GM19099 (cell line): ENCODE results near the gene IRX4.

ENCODE experiments used
- POLR2A ChIP-seq: IDR thresholded peaks from 3 replicates; pipeline ENCODE4 v1.6.1; 2011; ENCODE audit warnings: low read depth; ENCODE audit not compliant: insufficient read length; ENCODE audit errors: extremely low read depth

IRX4 gene

DNA sequence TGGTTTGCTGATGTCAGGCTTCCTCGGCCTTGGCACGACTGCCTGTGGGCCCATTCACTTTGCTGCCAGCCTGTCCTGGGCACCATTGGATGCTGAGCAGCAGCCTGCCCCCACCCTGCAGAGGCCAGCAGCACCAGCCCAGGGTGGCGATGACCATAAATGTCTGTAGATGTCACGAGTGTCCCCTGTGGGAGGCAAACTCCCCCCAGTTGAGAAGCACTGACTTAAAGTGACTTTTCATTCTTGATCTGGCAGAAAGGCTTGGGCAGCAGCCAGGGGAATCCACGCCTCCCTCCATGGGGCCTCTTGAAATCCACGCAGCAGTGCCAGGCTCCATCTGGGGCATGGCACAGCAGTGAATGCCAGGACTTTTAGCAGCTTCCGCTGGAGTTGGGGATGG lies 21.8 kb downstream of the IRX4 start:
- TF ChIP-seq POLR2A, result no peak

DNA sequence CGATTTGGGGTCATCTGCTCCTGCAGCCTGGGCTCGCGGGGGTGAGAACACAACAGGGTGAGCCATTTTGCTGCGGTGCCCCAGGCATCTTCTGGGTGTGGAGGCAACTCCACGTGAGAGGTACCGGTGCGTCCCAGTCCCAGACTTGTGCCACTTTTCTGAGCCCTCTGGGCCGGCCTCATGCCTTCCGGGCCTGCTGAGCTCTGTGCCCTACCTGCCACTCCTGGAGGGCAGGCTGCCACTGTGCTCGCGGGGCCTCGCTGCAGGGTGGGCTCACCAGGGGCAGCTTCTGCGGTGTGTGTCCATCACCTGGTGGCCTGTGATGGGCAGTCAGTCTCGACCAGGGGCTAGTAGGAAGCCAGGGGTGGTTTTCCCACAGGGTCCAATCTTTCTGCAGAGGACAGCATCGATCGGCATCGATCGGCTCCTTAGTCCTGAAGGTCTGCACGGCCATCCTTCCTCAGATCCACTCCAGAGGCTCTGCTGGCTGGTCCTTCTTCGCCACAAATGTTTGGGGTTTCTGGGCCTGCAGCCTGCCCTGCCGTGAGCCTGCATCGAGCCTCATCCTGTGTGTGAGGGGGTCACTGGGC lies 22.6 kb downstream of the IRX4 start:
- no peak for TF ChIP-seq POLR2A

DNA sequence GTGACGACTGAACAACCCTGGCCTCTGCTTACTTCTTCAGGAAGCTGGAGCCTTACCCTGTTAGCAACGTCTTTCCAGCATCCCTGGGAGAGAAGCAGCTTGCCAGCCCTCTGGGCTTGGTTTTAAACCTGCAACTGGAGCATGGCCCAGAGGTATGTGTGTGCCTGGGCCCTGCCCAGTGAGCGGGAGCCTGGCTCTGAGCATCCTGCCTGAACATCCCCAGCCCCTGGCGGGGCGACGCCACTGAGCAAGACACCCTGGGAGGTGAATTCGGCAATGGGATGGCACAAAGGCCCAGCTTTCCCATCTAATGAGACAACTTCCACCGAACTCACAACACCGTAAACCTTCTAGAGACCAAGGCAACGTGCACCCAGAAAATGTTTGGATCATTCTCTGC lies 23.6 kb downstream of the IRX4 start:
- no peak for TF ChIP-seq POLR2A

DNA sequence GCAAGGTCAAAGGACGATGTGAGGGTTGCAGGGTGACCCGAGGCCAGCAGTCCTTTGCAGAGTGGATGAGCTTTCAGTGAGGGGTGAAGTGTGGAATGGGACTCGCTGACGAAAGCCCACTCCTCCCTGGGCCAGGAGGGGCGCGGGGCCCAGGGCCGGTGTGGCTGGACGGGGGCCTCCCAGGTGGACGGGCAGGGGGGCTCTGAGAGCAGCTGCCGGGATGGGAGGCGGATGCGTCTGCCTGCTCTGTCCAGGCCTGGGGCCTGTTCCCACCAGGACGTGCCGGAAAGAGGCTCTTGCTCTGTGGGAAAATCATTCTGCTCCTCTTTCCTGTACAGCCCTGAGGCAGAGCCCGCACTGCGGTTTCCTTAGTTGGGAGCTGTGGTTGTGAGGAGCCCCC lies 24.3 kb downstream of the IRX4 start:
- TF ChIP-seq POLR2A, result no peak

DNA sequence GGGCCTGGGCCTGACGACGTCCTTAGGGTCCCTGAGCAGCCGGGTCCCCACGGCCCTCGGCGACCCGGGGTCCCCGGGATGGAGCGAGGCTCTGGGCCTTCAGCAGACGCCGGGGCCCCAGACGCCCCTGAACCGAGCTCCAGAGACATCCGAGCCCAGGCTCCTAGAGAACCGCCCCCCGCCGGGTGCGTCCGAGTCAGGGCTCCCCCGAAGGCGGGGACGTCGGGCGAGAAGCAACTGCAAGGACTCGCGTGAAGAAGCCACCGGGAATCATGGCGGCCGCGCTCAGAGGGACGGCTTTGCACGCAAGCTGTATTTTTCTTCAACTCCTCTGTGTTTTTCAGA lies 25.5 kb downstream of the IRX4 start:
- TF ChIP-seq POLR2A, result no peak

DNA sequence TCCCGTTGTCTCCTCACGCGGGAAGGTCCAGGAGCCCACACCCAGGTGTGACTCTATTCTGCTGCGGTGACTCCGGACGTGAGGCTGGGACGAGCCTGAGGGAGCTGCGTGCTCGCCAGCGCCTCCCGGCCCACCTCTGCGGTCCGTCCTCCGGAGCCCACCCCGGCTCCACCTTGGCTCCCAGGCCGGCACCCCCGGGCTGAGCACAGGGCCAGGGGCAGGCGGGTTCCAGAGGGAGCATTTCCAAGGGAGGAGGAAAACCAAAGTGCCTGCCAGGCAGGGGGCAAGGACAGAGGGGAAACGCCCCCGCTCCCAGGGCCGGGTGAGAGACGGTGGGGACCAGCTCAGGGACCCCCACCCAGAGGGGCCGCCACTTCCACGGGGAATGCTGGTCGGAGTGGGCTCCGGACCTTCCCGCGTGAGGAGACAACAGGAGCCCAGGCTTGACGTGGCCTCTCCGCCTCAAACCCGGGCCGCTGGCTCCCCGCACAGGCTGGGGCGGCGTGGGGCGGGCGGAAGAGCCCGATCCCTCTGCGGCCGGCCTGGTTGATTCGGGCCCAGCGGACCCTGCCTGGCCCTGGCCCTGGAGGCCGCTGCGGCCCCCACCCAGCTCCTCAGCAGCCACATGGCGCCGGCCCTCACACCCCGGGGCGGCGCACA lies 26.0 kb downstream of the IRX4 start:
- no peak for TF ChIP-seq POLR2A

DNA sequence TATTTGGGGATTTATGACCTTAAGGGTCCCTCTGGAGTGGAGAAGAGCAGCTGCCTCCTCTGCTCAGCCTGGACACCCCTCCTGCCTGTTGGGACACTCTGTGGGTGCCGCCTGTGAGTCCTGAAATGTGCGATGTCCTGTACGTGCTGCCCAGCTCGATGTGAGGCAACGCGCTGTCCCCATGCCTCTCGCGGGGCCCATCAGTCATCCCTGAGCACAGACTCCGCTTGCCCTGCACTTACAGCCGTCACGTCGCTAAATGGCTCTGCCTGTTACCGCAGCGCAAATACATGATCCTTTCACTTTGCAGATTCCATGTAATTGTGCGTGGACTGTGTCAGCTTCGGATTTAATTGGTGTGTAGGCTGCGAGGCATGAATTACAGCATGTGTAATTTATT lies 27.1 kb downstream of the IRX4 start:
- TF ChIP-seq POLR2A, result no peak

DNA sequence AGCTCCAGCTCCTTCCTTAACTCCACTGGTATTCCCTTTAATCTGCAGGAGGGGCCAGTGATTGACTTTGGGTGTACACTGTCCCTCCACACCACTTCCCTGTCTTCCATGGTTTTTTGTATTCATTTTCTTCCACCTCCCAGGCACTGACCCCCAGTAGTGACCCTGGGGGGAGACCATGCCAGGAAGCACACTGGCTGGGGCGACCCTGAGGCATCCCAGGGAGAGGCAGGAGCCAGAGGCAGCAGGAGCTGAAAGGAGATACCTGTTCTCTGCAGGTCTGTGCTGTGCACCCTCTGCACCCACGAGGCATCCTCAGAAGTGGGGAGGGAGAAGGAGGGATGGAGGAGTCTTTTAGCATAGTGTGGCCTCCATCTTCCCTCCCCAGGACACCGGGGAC lies 27.6 kb downstream of the IRX4 start:
- TF ChIP-seq POLR2A, result no peak

DNA sequence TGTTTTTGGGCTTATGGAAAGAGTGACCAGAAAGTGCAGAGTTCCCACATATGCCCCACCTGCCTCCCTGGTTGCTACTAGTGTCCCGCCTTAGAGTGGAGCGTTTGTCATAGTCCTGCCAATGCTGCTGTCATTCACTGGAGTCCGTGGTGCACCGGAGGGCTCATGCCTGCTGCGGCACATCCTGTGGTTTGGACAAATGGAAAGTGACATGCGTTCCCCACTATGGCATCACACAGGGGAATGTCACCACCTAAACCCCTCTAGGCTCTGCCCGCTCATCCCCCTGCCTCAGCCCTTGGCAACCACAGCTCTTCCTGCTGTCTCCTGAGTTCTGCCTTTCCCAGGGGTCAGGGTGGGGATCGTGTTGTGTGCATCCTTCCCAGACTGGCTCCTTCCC lies 29.2 kb downstream of the IRX4 start:
- TF ChIP-seq POLR2A, result no peak

DNA sequence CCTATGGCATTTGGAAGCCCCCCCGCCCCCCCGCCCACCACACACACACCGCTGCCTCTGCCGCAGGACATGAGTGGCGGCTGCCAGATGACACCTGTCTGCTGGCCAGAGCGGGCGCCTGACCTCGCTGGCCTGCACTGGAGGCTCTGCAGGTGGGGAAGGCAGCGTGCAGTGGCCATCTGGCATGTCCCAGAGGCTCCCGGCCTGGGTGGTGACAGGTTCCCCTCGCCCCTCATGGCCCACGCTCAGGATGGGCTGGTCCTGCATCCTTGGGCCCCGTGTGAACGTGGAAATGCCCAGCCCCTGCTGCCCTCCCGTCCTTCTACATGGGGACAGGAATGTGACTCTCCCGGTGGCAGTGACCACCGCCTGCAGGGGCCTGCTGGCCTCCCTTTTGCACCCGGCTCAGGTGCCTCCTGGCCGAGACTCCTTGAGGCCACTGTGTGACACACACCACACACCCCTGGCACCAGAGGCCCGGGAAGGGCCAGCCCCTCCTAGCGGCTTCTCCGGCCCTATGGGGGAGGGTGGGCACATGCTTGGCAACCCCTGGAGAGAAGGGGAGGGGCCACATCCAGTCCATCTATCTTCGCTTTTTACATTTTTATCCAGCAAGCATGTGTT lies 30.3 kb downstream of the IRX4 start:
- TF ChIP-seq POLR2A, result no peak

DNA sequence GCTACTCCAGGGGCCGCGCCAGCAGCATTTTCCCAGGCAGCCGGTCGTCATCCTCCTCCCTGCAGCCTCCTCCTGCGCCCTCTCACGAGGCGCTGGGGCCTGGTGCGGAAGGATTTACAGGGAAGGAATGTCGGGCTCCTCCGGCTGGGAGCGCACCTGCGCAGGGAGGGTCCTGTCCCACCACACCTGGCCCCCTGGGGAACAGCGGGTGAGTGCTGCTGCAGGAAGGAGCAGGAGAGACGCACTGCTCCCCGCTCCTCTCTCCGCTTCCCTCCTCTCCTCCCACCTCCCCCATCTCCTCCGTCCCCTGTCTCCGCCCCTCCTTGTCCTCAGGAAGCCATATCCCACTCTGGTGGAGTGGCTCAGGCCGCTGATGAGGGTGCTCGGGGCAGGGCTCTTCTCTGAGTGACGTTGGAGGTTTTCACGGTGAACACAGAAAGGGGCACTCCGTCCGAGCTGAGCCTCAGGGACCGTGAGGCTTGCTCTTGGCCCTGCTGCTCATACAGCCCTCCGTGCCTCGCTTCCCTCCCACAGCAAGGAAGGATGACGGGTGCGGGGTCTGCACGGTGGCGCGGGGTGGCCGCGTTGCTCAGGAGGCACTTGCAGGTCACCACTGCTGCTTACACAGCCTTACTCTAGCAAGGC lies 31.3 kb downstream of the IRX4 start:
- no peak for TF ChIP-seq POLR2A

DNA sequence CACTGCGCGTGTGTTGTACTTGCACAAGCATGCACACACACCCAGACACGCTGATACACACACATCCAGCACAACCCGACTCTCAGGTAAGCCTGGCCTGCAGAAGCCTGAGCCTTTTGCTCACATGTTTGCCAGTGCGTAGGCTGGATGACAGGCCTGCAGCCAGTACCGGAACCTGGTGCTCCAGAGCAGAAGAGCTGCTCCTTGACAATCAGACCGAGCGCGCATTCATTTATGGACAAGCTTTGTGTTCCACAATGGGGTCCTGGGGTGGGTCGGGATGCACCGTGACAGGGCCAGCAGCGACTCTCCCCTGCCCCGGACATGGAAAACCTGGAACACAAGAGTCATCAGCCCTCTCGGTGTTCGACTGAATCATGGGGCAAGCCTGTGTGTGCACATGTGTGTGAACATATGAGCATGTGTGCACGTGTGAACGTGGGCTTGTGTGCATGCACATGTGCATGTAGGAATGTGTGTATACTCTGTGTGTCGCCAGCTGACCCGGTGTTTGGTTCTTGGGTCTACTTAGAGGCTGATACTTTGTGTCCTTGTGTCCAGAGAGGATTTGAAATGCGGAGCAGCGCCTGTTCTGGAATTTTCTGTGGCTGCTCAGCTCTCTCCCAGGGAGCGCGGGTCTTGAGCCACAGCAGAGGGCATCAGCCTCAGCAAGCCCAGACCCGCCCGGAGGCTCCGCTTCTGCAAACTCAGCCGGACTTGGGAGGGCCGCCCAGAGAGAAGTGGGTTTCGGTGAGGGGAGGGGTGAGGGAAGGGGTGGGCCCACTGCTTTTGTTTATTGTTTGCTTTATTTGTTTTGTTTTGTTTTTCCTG lies 32.2 kb downstream of the IRX4 start:
- TF ChIP-seq POLR2A, result no peak

DNA sequence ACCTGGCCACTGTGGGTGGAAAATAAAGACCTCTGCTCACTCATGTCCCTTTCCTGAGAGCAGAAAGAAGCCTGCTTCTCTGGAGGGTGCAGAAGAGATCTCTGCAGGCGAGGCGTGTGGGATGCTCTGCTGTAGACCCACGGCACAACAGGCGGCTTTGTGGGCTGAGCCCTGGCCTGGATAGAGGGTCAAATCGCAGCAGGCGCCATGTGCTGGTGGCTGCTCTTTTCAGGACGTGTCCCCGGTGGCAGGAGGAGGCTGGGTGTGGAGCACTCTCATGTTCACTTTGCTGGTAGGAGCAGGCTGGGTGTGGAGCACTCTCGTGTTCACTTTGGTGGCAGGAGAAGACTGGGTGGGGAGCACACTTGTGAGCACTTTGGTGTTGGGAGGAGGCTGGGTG lies 35.1 kb downstream of the IRX4 start:
- no peak for TF ChIP-seq POLR2A

DNA sequence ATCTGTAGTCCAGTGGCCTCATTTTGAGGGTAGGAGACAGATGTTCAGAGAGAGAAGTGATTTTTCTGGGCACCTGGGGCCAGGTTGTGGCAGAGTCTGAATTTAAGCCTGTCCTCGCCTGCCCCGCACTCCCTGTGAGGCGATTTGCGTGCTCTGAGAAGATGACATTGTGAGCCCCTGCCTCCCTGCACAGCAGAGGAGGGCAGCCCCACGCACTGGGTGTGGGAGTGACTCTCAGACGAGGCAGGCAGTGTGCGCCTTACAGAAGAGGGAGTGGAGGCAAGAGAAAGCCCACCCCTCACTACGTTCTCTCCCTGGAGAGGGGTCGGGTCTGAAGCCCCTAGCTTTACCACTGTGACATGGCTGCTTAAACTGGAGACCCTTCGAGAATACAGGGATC lies 35.7 kb downstream of the IRX4 start:
- no peak for TF ChIP-seq POLR2A

DNA sequence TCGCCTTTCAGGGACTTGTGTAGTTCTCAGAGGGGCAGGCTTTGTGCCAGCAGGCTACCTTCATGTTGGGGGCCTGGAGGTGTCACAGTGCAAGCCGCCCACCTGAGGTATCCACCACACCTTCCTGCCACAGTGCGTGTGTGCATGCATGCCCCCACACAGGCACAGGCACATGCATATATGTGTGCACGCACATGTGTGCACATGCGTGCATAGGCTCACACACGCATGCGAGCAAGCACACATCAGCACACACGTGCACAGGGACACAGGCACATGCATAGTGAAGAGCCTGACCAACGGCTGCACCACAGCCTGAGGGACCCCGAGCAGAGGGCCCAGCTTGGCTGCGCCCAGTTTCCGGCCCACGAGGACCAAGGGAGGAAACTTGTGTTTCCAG lies 36.1 kb downstream of the IRX4 start:
- TF ChIP-seq POLR2A, result no peak
